ENCODE results near the gene MSMO1.

DNA sequence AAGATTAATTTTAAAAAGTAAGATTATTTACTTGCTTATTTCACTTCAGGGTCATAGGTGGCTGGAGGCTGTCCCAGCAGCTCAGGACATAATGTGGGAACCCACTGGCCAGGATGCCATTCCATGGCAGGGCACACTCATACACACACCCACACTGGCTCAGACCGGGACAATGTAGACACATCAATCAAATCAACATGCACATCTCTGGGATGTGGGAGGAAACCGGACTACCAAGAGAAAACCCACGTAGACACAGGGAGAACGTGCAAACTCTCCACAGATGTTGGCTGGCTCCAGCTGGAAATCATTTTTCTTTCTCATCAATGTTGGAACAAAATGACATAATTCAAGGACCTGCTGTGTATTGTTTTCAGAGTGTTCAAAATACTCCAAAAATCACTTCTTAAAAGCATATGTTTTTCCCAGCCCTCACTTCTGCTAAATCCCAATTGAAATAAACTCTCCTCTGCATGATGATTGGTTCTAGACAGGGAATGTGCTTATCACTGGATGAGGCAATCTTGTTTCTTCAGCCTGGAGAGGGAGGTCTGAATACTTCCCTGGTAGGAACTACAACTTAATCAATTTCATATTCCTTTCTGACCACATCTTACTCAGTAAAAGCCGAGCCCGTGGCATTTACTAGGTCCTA, 32.7 kb downstream of the MSMO1 start:
- TF ChIP-seq, protein P1, sequence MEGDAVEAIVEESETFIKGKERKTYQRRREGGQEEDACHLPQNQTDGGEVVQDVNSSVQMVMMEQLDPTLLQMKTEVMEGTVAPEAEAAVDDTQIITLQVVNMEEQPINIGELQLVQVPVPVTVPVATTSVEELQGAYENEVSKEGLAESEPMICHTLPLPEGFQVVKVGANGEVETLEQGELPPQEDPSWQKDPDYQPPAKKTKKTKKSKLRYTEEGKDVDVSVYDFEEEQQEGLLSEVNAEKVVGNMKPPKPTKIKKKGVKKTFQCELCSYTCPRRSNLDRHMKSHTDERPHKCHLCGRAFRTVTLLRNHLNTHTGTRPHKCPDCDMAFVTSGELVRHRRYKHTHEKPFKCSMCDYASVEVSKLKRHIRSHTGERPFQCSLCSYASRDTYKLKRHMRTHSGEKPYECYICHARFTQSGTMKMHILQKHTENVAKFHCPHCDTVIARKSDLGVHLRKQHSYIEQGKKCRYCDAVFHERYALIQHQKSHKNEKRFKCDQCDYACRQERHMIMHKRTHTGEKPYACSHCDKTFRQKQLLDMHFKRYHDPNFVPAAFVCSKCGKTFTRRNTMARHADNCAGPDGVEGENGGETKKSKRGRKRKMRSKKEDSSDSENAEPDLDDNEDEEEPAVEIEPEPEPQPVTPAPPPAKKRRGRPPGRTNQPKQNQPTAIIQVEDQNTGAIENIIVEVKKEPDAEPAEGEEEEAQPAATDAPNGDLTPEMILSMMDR (IDR thresholded peaks at IDR 0.05; ENCODE audit: poor library complexity, severe bottlenecking) = no peak
- TF ChIP-seq EZH2 (IDR thresholded peaks at IDR 0.05; ENCODE audit: borderline replicate concordance, insufficient read depth, low read length, poor library complexity, severe bottlenecking) = no peak

Data from neural cell (in vitro differentiated cells).